Central memory CD8-positive, alpha-beta T cell (primary cell): ENCODE measurements around the gene OR10T2.
"Not testable (repeated sequence)": the region's sequence is repeated elsewhere in the genome, so short reads cannot be mapped to it uniquely, and the experiment has no call there.

Experiments used
- ATAC-seq: fragments of 150-1000 bp; cut with Tn5 transposase; replicated peaks from 2 replicates; pipeline ENCODE4 v1.10.0; 2022; ENCODE audit warnings: mild to moderate bottlenecking, moderate FRiP score, moderate number of reproducible peaks; ENCODE audit not compliant: poor library complexity, severe bottlenecking; ENCODE audit errors: extremely low read depth
- DNase-seq, 2 donors: peaks; one replicate each; pipeline ENCODE4 v3.0.0; 2021; ENCODE audit warnings: low spot score in 2 of 2
- H3K27ac Mint-ChIP-seq: one replicate; pipeline ENCODE4 v1.8.0; 2022; ENCODE audit warnings: low read depth, mild to moderate bottlenecking, moderate library complexity, mixed read lengths
- H3K27me3 Mint-ChIP-seq: one replicate; pipeline ENCODE4 v1.8.0; 2022; ENCODE audit warnings: mixed read lengths
- H3K36me3 Mint-ChIP-seq: one replicate; pipeline ENCODE4 v1.8.0; 2022; ENCODE audit warnings: mild to moderate bottlenecking, moderate library complexity, mixed read lengths; ENCODE audit not compliant: insufficient read depth
- H3K4me1 Mint-ChIP-seq: one replicate; pipeline ENCODE4 v1.8.0; 2022; ENCODE audit warnings: mixed read lengths
- H3K4me3 Mint-ChIP-seq: one replicate; pipeline ENCODE4 v1.8.0; 2022; ENCODE audit warnings: mild to moderate bottlenecking, moderate library complexity, mixed read lengths
- H3K9me3 Mint-ChIP-seq: one replicate; pipeline ENCODE4 v1.8.0; 2022; ENCODE audit warnings: mixed read lengths

OR10T2 gene

DNA sequence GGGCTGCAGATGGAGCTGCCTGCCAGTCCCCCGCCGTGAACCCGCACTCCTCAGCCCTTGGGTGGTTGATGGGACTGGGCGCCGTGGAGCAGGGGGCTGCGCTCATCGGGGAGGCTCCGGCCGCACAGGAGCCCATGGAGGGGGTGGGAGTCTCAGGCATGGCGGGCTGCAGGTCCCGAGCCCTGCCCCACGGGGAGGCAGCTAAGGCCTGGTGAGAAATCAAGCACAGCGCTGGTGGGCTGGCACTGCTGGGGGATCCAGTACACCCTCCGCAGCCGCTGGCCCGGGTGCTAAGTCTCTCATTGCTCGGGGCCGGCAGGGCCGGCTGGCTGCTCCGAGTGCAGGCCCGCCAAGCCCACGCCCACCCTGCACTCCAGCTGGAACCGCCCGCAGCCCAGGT lies 50.3 kb downstream of the OR10T2 start:
- H3K4me3 Mint-ChIP-seq = not testable (repeated sequence)

More for the DNA sequence above, 50.3 kb downstream of the OR10T2 start:
- H3K4me1 Mint-ChIP-seq, DNase-seq, H3K27ac Mint-ChIP-seq, H3K9me3 Mint-ChIP-seq, ATAC-seq, H3K36me3 Mint-ChIP-seq: not testable (repeated sequence)
- H3K27me3 Mint-ChIP-seq = peaks cover 39% of the 10 kb centered on the region
